Measurements from ENCODE around the gene PF4V1.
"Not testable (repeated sequence)": the region's sequence is repeated elsewhere in the genome, so short reads cannot be mapped to it uniquely, and the experiment has no call there.

Gene PF4V1

GRCh38 chr4:73897380-73898136, 44.5 kb downstream of the PF4V1 start:
- Histone ChIP-seq H3K4me3 (ENCODE audit: low read length) (no peak overlapping the region), H3K27ac (ENCODE audit: low read length) (no peak overlapping the region), H3K9me2 (replicated peaks; ENCODE audit: insufficient read depth, low read length) (no peaks in the 10 kb centered on the region), H3K9ac (ENCODE audit: low read length) (no peak overlapping the region), H4K20me1 (ENCODE audit: insufficient read depth, low read length) (no peaks in the 10 kb centered on the region), H3K79me2 (ENCODE audit: low read length) (no peaks in the 10 kb centered on the region), H3K9me3 (replicated peaks; ENCODE audit: insufficient read depth, low read length) (no peaks in the 10 kb centered on the region), H3K36me3 (replicated peaks; ENCODE audit: insufficient read depth, low read length) (no peaks in the 10 kb centered on the region), H3F3A (ENCODE audit: insufficient read depth, low read length) (no peaks in the 10 kb centered on the region), H2AFZ (ENCODE audit: low read length) (no peak overlapping the region), H3K4me1 (ENCODE audit: low read length) (peaks cover 5% of the 10 kb centered on the region; the same call in 1 of the 2 replicates), H3K4me2 (ENCODE audit: low read depth, low read length) (no peak overlapping the region), H3K27me3 (replicated peaks; ENCODE audit: insufficient read depth, low read length) (no peaks in the 10 kb centered on the region)
- DNase-seq, result no peak
- TF ChIP-seq EZH2 (optimal IDR thresholded peaks at IDR 0.05; ENCODE audit: low read depth, low read length), result no peak
- TF ChIP-seq EZH2phosphoT487 (IDR thresholded peaks at IDR 0.05; ENCODE audit: low read length), result no peak
- no peak for TF ChIP-seq CTCF (IDR thresholded peaks at IDR 0.05; ENCODE audit: low read length)

GRCh38 chr4:73899338-73899737, 46.2 kb downstream of the PF4V1 start:
- not testable (repeated sequence) for H3K4me3 ChIP-seq (ENCODE audit: low read length); H3K27me3 ChIP-seq (replicated peaks; ENCODE audit: insufficient read depth, low read length); H3K27ac ChIP-seq (ENCODE audit: low read length); H3K4me1 ChIP-seq (ENCODE audit: low read length); H4K20me1 ChIP-seq (ENCODE audit: insufficient read depth, low read length); DNase-seq; H2AFZ ChIP-seq (ENCODE audit: low read length); H3K9ac ChIP-seq (ENCODE audit: low read length); H3K36me3 ChIP-seq (replicated peaks; ENCODE audit: insufficient read depth, low read length); H3K9me3 ChIP-seq (replicated peaks; ENCODE audit: insufficient read depth, low read length); H3K9me2 ChIP-seq (replicated peaks; ENCODE audit: insufficient read depth, low read length); H3K4me2 ChIP-seq (ENCODE audit: low read depth, low read length); H3F3A ChIP-seq (ENCODE audit: insufficient read depth, low read length); H3K79me2 ChIP-seq (ENCODE audit: low read length)

GRCh38 chr4:73901031-73901430, 47.9 kb downstream of the PF4V1 start:
- Histone ChIP-seq H3K79me2 (ENCODE audit: low read length) (no peaks in the 10 kb centered on the region), H3K9me2 (replicated peaks; ENCODE audit: insufficient read depth, low read length) (no peaks in the 10 kb centered on the region), H3K4me3 (ENCODE audit: low read length) (no peak overlapping the region), H3K4me2 (ENCODE audit: low read depth, low read length) (no peak overlapping the region), H4K20me1 (ENCODE audit: insufficient read depth, low read length) (no peaks in the 10 kb centered on the region), H3K4me1 (ENCODE audit: low read length) (no peaks in the 10 kb centered on the region), H2AFZ (ENCODE audit: low read length) (no peak overlapping the region), H3K36me3 (replicated peaks; ENCODE audit: insufficient read depth, low read length) (no peaks in the 10 kb centered on the region), H3K27ac (ENCODE audit: low read length) (no peak overlapping the region), H3K9me3 (replicated peaks; ENCODE audit: insufficient read depth, low read length) (no peaks in the 10 kb centered on the region), H3K9ac (ENCODE audit: low read length) (no peak overlapping the region), H3K27me3 (replicated peaks; ENCODE audit: insufficient read depth, low read length) (no peaks in the 10 kb centered on the region), H3F3A (ENCODE audit: insufficient read depth, low read length) (no peaks in the 10 kb centered on the region)
- no peak for DNase-seq
- TF ChIP-seq CTCF (IDR thresholded peaks at IDR 0.05; ENCODE audit: low read length), result no peak
- TF ChIP-seq EZH2phosphoT487 (IDR thresholded peaks at IDR 0.05; ENCODE audit: low read length), result no peak
- no peak for TF ChIP-seq EZH2 (optimal IDR thresholded peaks at IDR 0.05; ENCODE audit: low read depth, low read length)

- Histone ChIP-seq H3K9me3 (replicated peaks; ENCODE audit: insufficient read depth, low read length) (no peaks in the 10 kb centered on the region), H4K20me1 (ENCODE audit: insufficient read depth, low read length) (no peaks in the 10 kb centered on the region), H3K4me2 (ENCODE audit: low read depth, low read length) (no peak overlapping the region), H3F3A (ENCODE audit: insufficient read depth, low read length) (no peaks in the 10 kb centered on the region), H3K4me1 (ENCODE audit: low read length) (no peaks in the 10 kb centered on the region), H3K9me2 (replicated peaks; ENCODE audit: insufficient read depth, low read length) (no peaks in the 10 kb centered on the region), H3K9ac (ENCODE audit: low read length) (no peak overlapping the region), H3K79me2 (ENCODE audit: low read length) (no peaks in the 10 kb centered on the region), H3K36me3 (replicated peaks; ENCODE audit: insufficient read depth, low read length) (no peaks in the 10 kb centered on the region), H3K4me3 (ENCODE audit: low read length) (no peak overlapping the region), H3K27ac (ENCODE audit: low read length) (no peak overlapping the region), H3K27me3 (replicated peaks; ENCODE audit: insufficient read depth, low read length) (no peaks in the 10 kb centered on the region), H2AFZ (ENCODE audit: low read length) (no peak overlapping the region)
- TF ChIP-seq CTCF (IDR thresholded peaks at IDR 0.05; ENCODE audit: low read length), result no peak
- no peak for TF ChIP-seq EZH2phosphoT487 (IDR thresholded peaks at IDR 0.05; ENCODE audit: low read length)
- TF ChIP-seq EZH2 (optimal IDR thresholded peaks at IDR 0.05; ENCODE audit: low read depth, low read length), result no peak
- no peak for DNase-seq
Measured at GRCh38 chr4:73902038-73902637, 49.0 kb downstream of the PF4V1 start.

Measured in MM.1S (cell line).